CD8-positive, alpha-beta memory T cell (primary cell): ENCODE results near the gene UBQLN4. TPM values are rescaled to one million over a fixed set of nuclear protein-coding genes. Genes with fewer than 3 reads are reported as not detected.

Source experiments
- CTCF ChIA-PET: fragments of 350-600 bp; sonication (Branson Sonifier 250); formaldehyde crosslinking; loops from one replicate; lab custom pipeline; 2021; ENCODE audit warnings: antibody characterized with exemption; lab: Charles Lee
- POLR2A ChIA-PET: fragments of 350-600 bp; sonication (Branson Sonifier 250); formaldehyde crosslinking; loops from one replicate; lab custom pipeline; 2021; ENCODE audit warnings: antibody characterized with exemption; lab: Charles Lee
- DNase-seq, 5 donors: peaks; one replicate each; pipeline versions ENCODE4 v3.0.0 to v3.0.0-alpha.2; 2020 to 2022; ENCODE audit warnings: mixed read lengths in 1 of 5
- H3K27ac ChIP-seq: one replicate; pipeline ENCODE4 v1.7.0; 2013; ENCODE audit warnings: low read depth, mild to moderate bottlenecking, low read length, moderate library complexity
- H3K27me3 ChIP-seq: 2 replicates; pipeline ENCODE4 v1.7.0; 2013; ENCODE audit warnings: low read length, mild to moderate bottlenecking; ENCODE audit not compliant: insufficient read depth, poor library complexity, severe bottlenecking
- H3K36me3 ChIP-seq: 2 replicates; pipeline ENCODE4 v1.7.0; 2013; ENCODE audit warnings: mild to moderate bottlenecking, low read length, moderate library complexity; ENCODE audit not compliant: insufficient read depth
- H3K4me1 ChIP-seq: 2 replicates; pipeline ENCODE4 v1.7.0; 2013; ENCODE audit warnings: mild to moderate bottlenecking, low read length, moderate library complexity; ENCODE audit not compliant: insufficient read depth
- H3K4me3 ChIP-seq: 2 replicates; pipeline ENCODE4 v1.7.0; 2013; ENCODE audit warnings: mild to moderate bottlenecking, low read length
- H3K9me3 ChIP-seq: 2 replicates; pipeline ENCODE4 v1.7.0; 2013; ENCODE audit warnings: mild to moderate bottlenecking, low read length
- H3K27ac Mint-ChIP-seq, 8 donors: one replicate each; pipeline ENCODE4 v1.8.0; 2020 to 2021; ENCODE audit warnings: mixed read lengths in 8 of 8, mild to moderate bottlenecking in 6 of 8, inconsistent platforms in 3 of 8, moderate library complexity in 3 of 8
- H3K27me3 Mint-ChIP-seq, 2 donors: one replicate each; pipeline ENCODE4 v1.8.0; 2020 to 2021; ENCODE audit warnings: mixed read lengths in 2 of 2, mild to moderate bottlenecking in 1 of 2, moderate library complexity in 1 of 2
- H3K36me3 Mint-ChIP-seq, 3 donors: one replicate each; pipeline ENCODE4 v1.8.0; 2020 to 2021; ENCODE audit warnings: mixed read lengths in 3 of 3, inconsistent platforms in 1 of 3, mild to moderate bottlenecking in 1 of 3
- H3K4me1 Mint-ChIP-seq, 3 donors: one replicate each; pipeline ENCODE4 v1.8.0; 2020 to 2021; ENCODE audit warnings: mixed read lengths in 3 of 3, inconsistent platforms in 1 of 3, mild to moderate bottlenecking in 1 of 3
- H3K4me3 Mint-ChIP-seq, 7 donors: one replicate each; pipeline ENCODE4 v1.8.0; 2020 to 2021; ENCODE audit warnings: mixed read lengths in 7 of 7, mild to moderate bottlenecking in 6 of 7, moderate library complexity in 4 of 7, inconsistent platforms in 2 of 7
- H3K9me3 Mint-ChIP-seq, 5 donors: one replicate each; pipeline ENCODE4 v1.8.0; 2020 to 2022; ENCODE audit warnings: mixed read lengths in 5 of 5, mild to moderate bottlenecking in 3 of 5, moderate library complexity in 2 of 5, inconsistent platforms in 1 of 5
- polyA plus RNA-seq: library from polyadenylated mRNA; unstranded; fragments of 300-500 nt; fragmentation: Illumina TruSeq; gene quantifications from one replicate; pipeline ENCODE4 v1.2.3, GENCODE V29; 2021
- total RNA-seq, 2 experiments: library from RNA; stranded (reverse); gene quantifications; one replicate each; pipeline ENCODE4 v1.2.3, GENCODE V29; 2021

The UBQLN4 gene
- total and polyA plus RNA-seq, 3 experiments from 2014 or later: 15.6 to 61.9 (median 59.4) TPM

DNA sequence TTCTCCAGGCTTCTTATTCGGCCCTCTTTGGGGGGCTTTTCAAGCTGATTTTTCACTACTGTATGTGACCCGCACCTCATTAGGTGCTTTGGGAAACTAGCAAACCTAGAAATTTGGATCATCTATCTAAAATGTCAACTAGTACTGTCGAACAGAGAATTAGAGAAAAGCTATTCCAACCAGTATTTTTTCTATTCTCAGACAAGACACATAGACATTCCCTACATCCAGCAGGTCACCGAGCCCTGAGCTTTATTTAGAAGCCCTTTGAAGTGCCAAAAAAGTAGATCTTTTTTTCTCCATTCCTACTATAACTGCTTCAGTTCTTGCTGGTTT lies 32.5 kb downstream of the UBQLN4 start:
- Mint-ChIP-seq H3K27ac (peak overlapping the region; percentile 76 to 99 (median 96)), H3K9me3 (no peaks in the 10 kb centered on the region), H3K36me3 (peaks cover 10 to 37% (median 10%) of the 10 kb centered on the region in 3 donors), H3K4me3 (peak overlapping the region; percentile 93 to 100 (median 98)), H3K27me3 (peaks cover 7 to 9% of the 10 kb centered on the region in 2 donors), H3K4me1 (peaks cover 32 to 48% (median 45%) of the 10 kb centered on the region in 3 donors)
- no peaks in the 10 kb centered on the region for H3K9me3 ChIP-seq
- POLR2A ChIA-PET: interaction anchor here (0.7 kb wide), 1 partner anchor 13 kb away, joined by 4 read pairs; no protein-coding TSS in a partner anchor
- peak overlapping the region; percentile 49 for H3K27ac ChIP-seq
- H3K4me1 ChIP-seq: peaks cover 14% of the 10 kb centered on the region
- no peak for DNase-seq
- no peaks in the 10 kb centered on the region for H3K36me3 ChIP-seq
- CTCF ChIA-PET: interaction anchor here (0.6 to 1.0 kb wide), 2 partner anchors 109 to 671 kb away, joined by 3 to 4 read pairs; no protein-coding TSS in a partner anchor
- peak overlapping the region; percentile 80 for H3K4me3 ChIP-seq
- no peaks in the 10 kb centered on the region for H3K27me3 ChIP-seq

DNA sequence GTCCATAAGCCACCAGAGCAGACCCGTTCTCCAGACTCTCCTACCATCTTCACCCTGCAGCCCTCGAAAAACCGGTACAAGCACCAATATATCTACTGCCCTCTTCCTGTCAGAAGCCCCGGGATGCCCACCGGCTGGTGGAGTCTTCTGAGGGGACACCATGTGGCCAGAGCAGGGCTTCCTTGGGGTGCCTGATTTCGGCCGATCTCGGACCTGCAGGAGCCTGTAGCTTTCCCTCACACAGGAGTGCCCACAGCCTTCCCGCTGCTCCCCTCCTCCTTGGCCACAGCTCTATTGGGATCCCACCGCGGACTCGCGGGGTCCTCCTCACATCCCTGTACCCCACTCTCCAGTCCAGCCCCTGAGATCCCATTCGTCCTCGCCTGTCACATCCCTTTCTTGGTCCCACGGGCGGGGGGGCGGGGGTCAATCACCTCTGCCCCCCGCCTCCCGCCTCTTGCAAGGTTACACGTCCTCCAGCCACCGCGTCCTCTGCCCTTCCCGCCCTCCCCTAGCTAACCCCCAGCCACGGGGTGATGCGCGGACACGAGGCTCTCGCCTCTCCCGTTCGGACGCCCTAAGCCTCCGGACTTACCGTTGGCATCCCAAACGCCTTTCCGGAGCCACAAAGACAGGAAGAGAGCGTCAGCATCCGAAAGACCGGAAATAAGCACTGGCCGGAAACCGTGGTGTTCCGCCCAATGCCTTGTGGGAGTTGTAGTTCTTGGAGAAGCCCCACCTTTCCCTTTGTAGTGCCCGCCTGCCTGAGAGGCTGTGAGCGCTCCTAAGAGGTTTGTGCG lies 33.1 kb downstream of the UBQLN4 start, which contains the start of gene SSR2:
Gene SSR2, minus strand, starts transcription at position 659 of the 800 bp plus-strand sequence. CDS start 784 bp downstream, outside the sequence.
- ChIA-PET POLR2A (interaction anchor here (0.7 kb wide), 1 partner anchor 14 kb away, joined by 4 read pairs; no protein-coding TSS in a partner anchor), CTCF (interaction anchor here (0.6 to 1.0 kb wide), 2 partner anchors 110 to 671 kb away, joined by 3 to 4 read pairs; no protein-coding TSS in a partner anchor)
- Mint-ChIP-seq H3K4me1 (peaks cover 28 to 45% (median 44%) of the 10 kb centered on the region in 3 donors), H3K27ac (peak within 1 kb of the TSS; percentile 76 to 99 (median 96)), H3K36me3 (peaks cover 10 to 39% (median 10%) of the 10 kb centered on the region in 3 donors), H3K9me3 (no peaks in the 10 kb centered on the region), H3K27me3 (peaks cover under 1 to 5% of the 10 kb centered on the region in 2 donors), H3K4me3 (peak within 1 kb of the TSS; percentile 93 to 100 (median 98))
- H3K4me3 ChIP-seq: peak within 1 kb of the TSS; percentile 80
- H3K9me3 ChIP-seq: no peaks in the 10 kb centered on the region
- peak; percentile 72 to 90 (median 82) for DNase-seq
- H3K36me3 ChIP-seq: peaks cover 3% of the 10 kb centered on the region
- peak within 1 kb of the TSS; percentile 49 for H3K27ac ChIP-seq
- H3K27me3 ChIP-seq: no peaks in the 10 kb centered on the region
- H3K4me1 ChIP-seq: peaks cover 14% of the 10 kb centered on the region

DNA sequence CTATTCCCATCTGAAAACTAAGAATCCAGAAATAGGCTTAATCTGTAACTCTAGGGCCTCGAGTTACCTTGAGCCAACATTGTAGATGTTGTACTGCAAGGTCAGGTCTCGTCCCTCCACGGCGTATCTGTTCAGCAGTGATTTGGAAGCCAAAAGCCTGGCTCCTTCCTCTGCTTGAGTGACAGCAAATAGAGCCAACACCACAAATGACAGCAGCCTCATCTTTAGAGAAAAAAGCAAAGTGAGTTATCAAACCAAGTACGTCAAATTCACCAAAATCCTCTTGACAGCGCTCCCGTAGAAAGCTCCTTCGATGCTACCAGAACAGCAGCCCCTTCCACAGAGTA lies 33.7 kb downstream of the UBQLN4 start:
- Histone ChIP-seq H3K9me3 (no peaks in the 10 kb centered on the region), H3K36me3 (peaks cover 4% of the 10 kb centered on the region), H3K27ac (peak overlapping the region; percentile 49), H3K27me3 (no peaks in the 10 kb centered on the region), H3K4me3 (peak overlapping the region; percentile 80), H3K4me1 (peaks cover 14% of the 10 kb centered on the region)
- ChIA-PET POLR2A (interaction anchor here (0.5 kb wide), 1 partner anchor 85 kb away, joined by 10 read pairs; no protein-coding TSS in a partner anchor), CTCF (no interaction called here)
- H3K27me3 Mint-ChIP-seq: peaks cover 0 to under 1% of the 10 kb centered on the region in 2 donors
- H3K4me1 Mint-ChIP-seq: peaks cover 27 to 45% (median 44%) of the 10 kb centered on the region in 3 donors
- peak overlapping the region; percentile 76 to 99 (median 96) for H3K27ac Mint-ChIP-seq
- no peak for DNase-seq
- H3K9me3 Mint-ChIP-seq: no peaks in the 10 kb centered on the region
- peak overlapping the region; percentile 93 to 100 (median 98) for H3K4me3 Mint-ChIP-seq
- peaks cover 10 to 41% (median 10%) of the 10 kb centered on the region in 3 donors for H3K36me3 Mint-ChIP-seq

DNA sequence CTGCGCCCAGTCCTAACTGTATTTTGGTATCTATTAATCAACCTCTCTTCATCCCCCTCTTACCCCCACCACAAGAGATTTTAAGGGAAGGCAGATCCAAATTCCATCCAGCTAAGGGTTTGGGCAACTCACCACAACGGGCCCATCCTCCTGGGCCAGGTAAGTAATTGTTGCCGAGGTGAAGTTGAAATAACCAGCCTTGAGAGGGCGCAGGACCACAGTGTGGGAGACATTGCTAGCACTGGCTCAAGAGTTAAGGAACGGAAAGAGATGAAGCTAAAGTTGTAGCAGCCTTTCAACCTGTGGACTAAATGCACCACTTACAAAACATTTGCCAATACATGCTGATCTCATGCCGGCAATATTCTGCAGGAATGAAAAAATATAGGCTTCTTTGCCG lies 38.8 kb downstream of the UBQLN4 start:
- Mint-ChIP-seq H3K9me3 (no peaks in the 10 kb centered on the region), H3K27ac (peak overlapping the region in 2 of 8 donors; percentile 38 to 66), H3K27me3 (no peaks in the 10 kb centered on the region), H3K4me3 (no peak overlapping the region), H3K36me3 (peaks cover 10 to 77% (median 24%) of the 10 kb centered on the region in 3 donors), H3K4me1 (peaks cover 26 to 40% (median 27%) of the 10 kb centered on the region in 3 donors)
- H3K4me1 ChIP-seq: peaks cover 9% of the 10 kb centered on the region
- no peaks in the 10 kb centered on the region for H3K27me3 ChIP-seq
- CTCF ChIA-PET: no interaction called here
- H3K9me3 ChIP-seq: no peaks in the 10 kb centered on the region
- H3K36me3 ChIP-seq: peaks cover 41% of the 10 kb centered on the region
- DNase-seq: no peak
- no peak overlapping the region for H3K27ac ChIP-seq
- POLR2A ChIA-PET: no interaction called here
- H3K4me3 ChIP-seq: no peak overlapping the region

DNA sequence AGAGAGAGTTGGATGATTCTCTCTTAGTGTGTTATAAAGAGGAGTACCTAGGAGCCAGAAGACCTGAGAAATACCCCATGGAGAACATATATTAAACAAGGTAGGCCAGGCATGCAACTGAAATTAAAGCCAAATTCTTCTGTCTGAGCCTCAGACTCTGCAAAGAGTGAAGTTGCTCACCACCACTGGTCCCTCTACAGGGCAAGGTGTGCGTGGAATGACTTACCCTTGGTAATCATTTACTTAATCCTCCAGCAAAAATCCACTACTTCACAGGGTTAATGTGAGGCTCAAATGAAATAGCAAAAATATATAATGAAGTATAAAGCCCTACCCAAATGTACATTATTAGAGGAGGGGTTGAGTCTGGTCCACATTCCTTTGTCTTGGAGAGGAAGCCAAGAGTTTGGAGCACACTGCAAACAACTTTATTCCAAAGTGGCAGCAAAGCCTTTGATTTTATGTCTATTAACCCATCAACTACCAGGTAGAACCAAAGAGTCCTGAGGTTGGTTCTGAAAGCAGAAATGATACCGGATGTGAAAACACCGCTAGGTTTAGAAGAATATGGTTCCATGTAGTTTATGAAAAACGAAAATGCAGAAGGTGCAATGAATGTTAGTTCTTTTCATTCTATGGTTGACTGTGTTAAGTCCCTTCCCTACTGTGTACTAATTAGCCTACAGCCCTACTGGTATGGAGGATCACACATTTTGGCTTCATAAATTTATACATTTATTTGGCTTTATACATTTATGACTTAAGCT lies 41.4 kb downstream of the UBQLN4 start:
- Mint-ChIP-seq H3K27ac (peak overlapping the region in 5 of 8 donors; percentile 29 to 78 (median 52)), H3K4me1 (peaks cover 19 to 29% (median 22%) of the 10 kb centered on the region in 3 donors), H3K4me3 (no peak overlapping the region), H3K9me3 (no peaks in the 10 kb centered on the region), H3K36me3 (peaks cover 12 to 73% (median 23%) of the 10 kb centered on the region in 3 donors), H3K27me3 (no peaks in the 10 kb centered on the region)
- Histone ChIP-seq H3K27ac (no peak overlapping the region), H3K9me3 (no peaks in the 10 kb centered on the region), H3K4me1 (no peaks in the 10 kb centered on the region), H3K36me3 (peaks cover 46% of the 10 kb centered on the region), H3K27me3 (no peaks in the 10 kb centered on the region), H3K4me3 (no peak overlapping the region)
- ChIA-PET POLR2A (no interaction called here), CTCF (no interaction called here)
- DNase-seq: no peak

DNA sequence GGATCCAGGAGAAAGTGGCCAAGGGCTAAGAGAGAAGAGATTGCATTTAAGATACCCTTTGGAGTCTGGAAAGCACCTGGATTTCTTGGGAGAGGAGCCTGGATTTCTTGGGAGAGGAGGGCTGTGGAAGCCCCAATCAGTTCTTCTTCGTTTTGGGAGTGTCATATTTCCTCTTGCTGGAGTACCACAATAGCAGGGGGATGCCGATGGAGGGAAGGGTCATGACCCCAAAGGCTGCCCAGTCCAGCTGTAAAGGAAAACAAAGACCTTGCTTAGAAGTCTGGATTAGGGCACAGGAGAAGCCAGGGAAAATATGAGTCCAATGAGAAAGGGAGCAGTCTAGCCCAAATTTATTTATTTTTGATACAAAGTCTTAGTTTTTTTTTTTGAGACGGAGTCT lies 44.2 kb downstream of the UBQLN4 start:
- peaks cover 5 to 64% (median 20%) of the 10 kb centered on the region in 3 donors for H3K36me3 Mint-ChIP-seq
- CTCF ChIA-PET: no interaction called here
- H3K9me3 Mint-ChIP-seq: no peaks in the 10 kb centered on the region
- no peaks in the 10 kb centered on the region for H3K27me3 Mint-ChIP-seq
- POLR2A ChIA-PET: no interaction called here
- H3K4me1 Mint-ChIP-seq: peaks cover 32 to 42% (median 35%) of the 10 kb centered on the region in 3 donors
- Histone ChIP-seq H3K4me3 (no peak overlapping the region), H3K27me3 (no peaks in the 10 kb centered on the region), H3K36me3 (peaks cover 38% of the 10 kb centered on the region), H3K27ac (no peak overlapping the region), H3K9me3 (no peaks in the 10 kb centered on the region), H3K4me1 (peaks cover 15% of the 10 kb centered on the region)
- DNase-seq: no peak
- peak overlapping the region in 3 of 8 donors; percentile 35 to 75 (median 67) for H3K27ac Mint-ChIP-seq
- H3K4me3 Mint-ChIP-seq: no peak overlapping the region

DNA sequence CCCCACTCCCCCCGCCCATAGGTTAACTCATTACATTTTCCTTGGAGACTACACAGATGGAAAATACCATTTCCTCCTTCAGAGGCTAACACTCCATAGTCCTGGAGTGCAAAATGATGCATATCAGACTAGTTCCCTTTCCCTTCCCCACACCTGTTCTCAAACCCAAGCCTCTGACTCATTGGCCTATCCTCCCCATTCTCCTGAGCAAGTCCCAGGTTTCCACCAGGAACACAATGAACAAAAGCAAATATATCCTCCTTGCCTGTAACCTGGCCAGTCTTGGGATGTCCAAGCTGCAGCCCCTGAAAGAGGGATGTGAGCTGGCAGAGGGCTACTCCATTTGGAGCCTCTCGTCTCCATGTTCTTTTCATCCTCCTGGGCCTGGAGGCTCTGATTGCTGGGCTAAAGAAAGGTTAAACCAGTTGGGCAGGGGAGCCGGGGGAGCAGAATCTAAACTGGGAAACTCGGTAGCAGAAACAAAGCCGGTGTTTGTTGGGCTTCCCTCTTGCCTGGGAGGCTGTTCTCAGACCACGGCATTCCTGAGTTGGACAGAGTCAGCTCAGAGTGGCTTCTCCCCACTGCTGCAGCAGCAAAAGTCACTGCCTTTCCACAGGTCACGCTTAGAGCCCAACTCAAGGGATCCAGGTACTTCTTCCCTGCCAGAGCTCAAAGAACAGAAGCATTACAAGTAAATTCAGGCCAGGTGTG lies 46.8 kb downstream of the UBQLN4 start:
- Mint-ChIP-seq H3K27me3 (no peaks in the 10 kb centered on the region), H3K36me3 (peaks cover 5 to 41% (median 16%) of the 10 kb centered on the region in 3 donors), H3K4me3 (peak overlapping the region in 2 of 7 donors; percentile 16 to 38), H3K27ac (peak overlapping the region in 7 of 8 donors; percentile 48 to 92 (median 78)), H3K4me1 (peaks cover 32 to 37% (median 36%) of the 10 kb centered on the region in 3 donors), H3K9me3 (no peaks in the 10 kb centered on the region)
- DNase-seq: no peak
- Histone ChIP-seq H3K9me3 (no peaks in the 10 kb centered on the region), H3K4me1 (peaks cover 16% of the 10 kb centered on the region), H3K27me3 (no peaks in the 10 kb centered on the region), H3K36me3 (peaks cover 18% of the 10 kb centered on the region), H3K4me3 (no peak overlapping the region), H3K27ac (no peak overlapping the region)
- ChIA-PET CTCF (interaction anchor here (0.7 to 1.0 kb wide), 2 partner anchors 38 to 58 kb away, joined by 3 to 4 read pairs; no protein-coding TSS in a partner anchor), POLR2A (no interaction called here)
